Right atrium auricular region (tissue), 2 donors: Measurements from ENCODE around the gene CDYL. TPM values are rescaled to one million over a fixed set of nuclear protein-coding genes. Genes with fewer than 3 reads are reported as not detected.

Source experiments
- DNase-seq: peaks from one replicate; pipeline ENCODE4 v3.0.0-alpha.2; 2019; ENCODE audit warnings: low spot score
- H3K27ac ChIP-seq, 2 donors: fragments of 200-600 bp; sonication (generic); 1 replicate in 1 of 2; 2 replicates in 1 of 2; pipeline ENCODE4 v1.5.1; 2016 to 2019
- H3K27me3 ChIP-seq, 2 donors: fragments of 200-600 bp; sonication (generic); one replicate each; pipeline versions ENCODE4 v1.5.1 to v1.6.0; 2017 to 2019
- H3K36me3 ChIP-seq: fragments of 200-600 bp; sonication (generic); one replicate; pipeline ENCODE4 v1.5.1; 2016
- H3K4me1 ChIP-seq, 2 donors: fragments of 200-600 bp; sonication (generic); one replicate each; pipeline versions ENCODE4 v1.5.1 to v1.6.0; 2017 to 2019
- H3K4me3 ChIP-seq, 2 donors: fragments of 200-600 bp; sonication (generic); 1 replicate in 1 of 2; 2 replicates in 1 of 2; pipeline ENCODE4 v1.5.1; 2017 to 2019; ENCODE audit warnings: mild to moderate bottlenecking in 1 of 2, moderate library complexity in 1 of 2
- H3K9me3 ChIP-seq, 2 donors: fragments of 200-600 bp; sonication (generic); one replicate each; pipeline ENCODE4 v1.5.1; 2019
- CTCF ChIP-seq, 2 donors: fragments of 200-600 bp; sonication (generic); IDR thresholded peaks; one replicate each; pipeline ENCODE4 v1.5.1; 2019; ENCODE audit warnings: antibody characterized with exemption in 2 of 2
- total RNA-seq, 2 donors: library from RNA; depleted of rRNA; stranded (reverse); fragments of >200 nt; gene quantifications; one replicate each; pipeline ENCODE4 v1.1.0, GENCODE V29; 2016

The CDYL gene
- total RNA-seq, 2 donors from 2014 or later, result 23.7 to 28.9 TPM

GRCh38 chr6:4928426-4928825, 152.2 kb downstream of the CDYL start:
- H3K27me3 ChIP-seq, result no peaks in the 10 kb centered on the region
- no peak for TF ChIP-seq CTCF (IDR thresholded peaks at IDR 0.05)
- peaks cover 0 to 32% of the 10 kb centered on the region in 2 donors for H3K4me1 ChIP-seq
- no peak for DNase-seq
- H3K9me3 ChIP-seq, result no peaks in the 10 kb centered on the region
- H3K4me3 ChIP-seq, result no peak overlapping the region
- H3K36me3 ChIP-seq, result no peaks in the 10 kb centered on the region
- H3K27ac ChIP-seq, result no peak overlapping the region

GRCh38 chr6:4929097-4929718, 153.0 kb downstream of the CDYL start:
- Histone ChIP-seq H3K27me3 (no peaks in the 10 kb centered on the region), H3K36me3 (no peaks in the 10 kb centered on the region), H3K9me3 (no peaks in the 10 kb centered on the region), H3K4me1 (peaks cover 0 to 39% of the 10 kb centered on the region in 2 donors), H3K27ac (no peak overlapping the region), H3K4me3 (no peak overlapping the region)
- TF ChIP-seq CTCF (IDR thresholded peaks at IDR 0.05), result no peak
- DNase-seq, result no peak

- H3K36me3 ChIP-seq, result no peaks in the 10 kb centered on the region
- H3K4me1 ChIP-seq, result peaks cover 0 to 39% of the 10 kb centered on the region in 2 donors
- no peaks in the 10 kb centered on the region for H3K9me3 ChIP-seq
- no peak for DNase-seq
- H3K4me3 ChIP-seq, result no peak overlapping the region
- no peaks in the 10 kb centered on the region for H3K27me3 ChIP-seq
- no peak overlapping the region for H3K27ac ChIP-seq
- TF ChIP-seq CTCF (IDR thresholded peaks at IDR 0.05), result no peak
These were observed 154.0 kb downstream of the CDYL start for GRCh38 chr6:4930025-4930691.

- no peak for TF ChIP-seq CTCF (IDR thresholded peaks at IDR 0.05)
- H3K36me3 ChIP-seq, result no peaks in the 10 kb centered on the region
- DNase-seq, result no peak
- H3K27me3 ChIP-seq, result no peaks in the 10 kb centered on the region
- H3K27ac ChIP-seq, result no peak overlapping the region
- no peaks in the 10 kb centered on the region for H3K9me3 ChIP-seq
- peaks cover 0 to 48% of the 10 kb centered on the region in 2 donors for H3K4me1 ChIP-seq
- H3K4me3 ChIP-seq, result no peak overlapping the region
These were observed 155.5 kb downstream of the CDYL start for GRCh38 chr6:4931530-4932227.

GRCh38 chr6:4932228-4932903, 156.2 kb downstream of the CDYL start:
- peaks cover 0 to 48% of the 10 kb centered on the region in 2 donors for H3K4me1 ChIP-seq

More at GRCh38 chr6:4932228-4932903, 156.2 kb downstream of the CDYL start:
- Histone ChIP-seq H3K4me3 (no peak overlapping the region), H3K36me3 (no peaks in the 10 kb centered on the region), H3K27me3 (no peaks in the 10 kb centered on the region), H3K27ac (no peak overlapping the region), H3K9me3 (no peaks in the 10 kb centered on the region)
- TF ChIP-seq CTCF (IDR thresholded peaks at IDR 0.05), result no peak
- no peak for DNase-seq
